Mucosa of rectum (tissue), 2 donors: Measurements from ENCODE around the gene MCOLN2.

Experiments
- H3K27ac ChIP-seq, 2 donors: one replicate each; pipeline ENCODE4 v1.7.0; 2013; ENCODE audit warnings: inconsistent platforms in 2 of 2, low read depth in 2 of 2, low read length in 2 of 2
- H3K27me3 ChIP-seq, 2 donors: one replicate each; pipeline ENCODE4 v1.7.0; 2013; ENCODE audit warnings: low read length in 2 of 2; ENCODE audit not compliant: control insufficient read depth in 2 of 2, insufficient read depth in 2 of 2
- H3K36me3 ChIP-seq, 2 donors: one replicate each; pipeline ENCODE4 v1.7.0; 2013; ENCODE audit warnings: low read length in 2 of 2; ENCODE audit not compliant: control insufficient read depth in 2 of 2, insufficient read depth in 2 of 2
- H3K4me1 ChIP-seq, 2 donors: one replicate each; pipeline ENCODE4 v1.7.0; 2013; ENCODE audit warnings: low read length in 2 of 2, mild to moderate bottlenecking in 1 of 2; ENCODE audit not compliant: control insufficient read depth in 2 of 2, insufficient read depth in 2 of 2
- H3K4me3 ChIP-seq, 2 donors: one replicate each; pipeline ENCODE4 v1.7.0; 2013; ENCODE audit warnings: low read length in 2 of 2
- H3K9ac ChIP-seq, 2 donors: one replicate each; pipeline ENCODE4 v1.7.0; 2013; ENCODE audit warnings: low read length in 2 of 2, low read depth in 1 of 2, mild to moderate bottlenecking in 1 of 2
- H3K9me3 ChIP-seq, 2 donors: one replicate each; pipeline ENCODE4 v1.7.0; 2013; ENCODE audit warnings: low read length in 2 of 2; ENCODE audit not compliant: control insufficient read depth in 2 of 2
- donor health status: healthy.
- donor health status: Normal muscosa, but diverticular disease.

Gene MCOLN2

GRCh38 chr1:84946631-84947030 lies 50.3 kb downstream of the MCOLN2 start:
- Histone ChIP-seq H3K4me1 (no peaks in the 10 kb centered on the region), H3K27me3 (no peaks in the 10 kb centered on the region), H3K27ac (no peak overlapping the region), H3K36me3 (peaks cover 0 to 3% of the 10 kb centered on the region in 2 donors), H3K4me3 (no peak overlapping the region), H3K9me3 (no peaks in the 10 kb centered on the region), H3K9ac (no peak overlapping the region)

GRCh38 chr1:84944767-84945486 lies 52.0 kb downstream of the MCOLN2 start:
- Histone ChIP-seq H3K9me3 (no peaks in the 10 kb centered on the region), H3K9ac (peak overlapping the region; percentile 41 to 56), H3K36me3 (peaks cover 0 to 1% of the 10 kb centered on the region in 2 donors), H3K4me1 (no peaks in the 10 kb centered on the region), H3K27me3 (no peaks in the 10 kb centered on the region), H3K4me3 (peak overlapping the region; percentile 34 to 77), H3K27ac (peak overlapping the region; percentile 2 to 33)

- no peak overlapping the region for H3K9ac ChIP-seq
Observed at GRCh38 chr1:84941843-84942242, 55.1 kb downstream of the MCOLN2 start.

DNA sequence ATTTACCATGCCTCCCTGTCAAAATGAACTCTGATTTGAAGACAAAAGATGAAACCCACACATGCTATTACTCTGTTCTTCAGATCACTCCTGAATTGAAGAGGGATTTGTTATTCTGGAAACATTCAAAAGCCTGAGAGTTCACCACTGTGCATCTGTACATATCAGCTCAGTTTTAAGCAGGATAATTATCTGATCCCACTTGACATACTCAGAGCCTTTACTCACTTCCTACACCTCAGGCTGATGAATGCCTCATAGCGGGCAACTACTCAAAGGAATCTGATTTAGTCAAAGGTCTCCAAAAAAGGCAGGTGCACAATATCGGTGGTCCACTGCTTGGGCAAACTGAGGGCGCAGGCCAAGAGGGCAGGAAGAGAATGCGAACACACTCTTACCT lies 56.4 kb downstream of the MCOLN2 start:
- Histone ChIP-seq H3K36me3 (peaks cover 0 to 8% of the 10 kb centered on the region in 2 donors), H3K9ac (no peak overlapping the region), H3K9me3 (no peaks in the 10 kb centered on the region), H3K27me3 (no peaks in the 10 kb centered on the region), H3K27ac (no peak overlapping the region), H3K4me3 (no peak overlapping the region), H3K4me1 (no peaks in the 10 kb centered on the region)

More at GRCh38 chr1:84941843-84942242, 55.1 kb downstream of the MCOLN2 start:
- Histone ChIP-seq H3K4me3 (no peak overlapping the region), H3K27ac (no peak overlapping the region), H3K4me1 (no peaks in the 10 kb centered on the region), H3K36me3 (peaks cover 0 to 8% of the 10 kb centered on the region in 2 donors), H3K27me3 (no peaks in the 10 kb centered on the region), H3K9me3 (no peaks in the 10 kb centered on the region)

DNA sequence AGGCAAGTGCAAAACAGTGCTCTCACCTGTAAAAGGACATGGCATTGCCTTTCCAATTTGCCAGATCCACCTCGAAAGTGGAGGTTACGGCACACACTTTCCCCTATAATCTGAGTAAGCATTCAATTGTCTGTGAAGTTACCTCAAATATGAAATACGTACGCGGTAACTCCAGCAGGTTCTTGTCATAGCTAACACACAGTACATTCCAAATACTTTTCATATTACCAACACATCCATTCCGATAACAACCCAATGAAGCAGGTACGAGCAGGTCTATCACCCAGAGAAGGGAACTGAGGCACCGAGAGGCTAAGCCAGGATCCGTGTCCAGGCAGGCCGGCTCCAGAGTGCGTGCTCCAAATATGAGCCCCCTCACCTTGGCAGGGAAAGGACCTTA lies 57.2 kb downstream of the MCOLN2 start:
- Histone ChIP-seq H3K4me1 (no peaks in the 10 kb centered on the region), H3K9me3 (no peaks in the 10 kb centered on the region), H3K27ac (no peak overlapping the region), H3K4me3 (no peak overlapping the region), H3K9ac (no peak overlapping the region), H3K27me3 (no peaks in the 10 kb centered on the region), H3K36me3 (peaks cover 0 to 8% of the 10 kb centered on the region in 2 donors)

DNA sequence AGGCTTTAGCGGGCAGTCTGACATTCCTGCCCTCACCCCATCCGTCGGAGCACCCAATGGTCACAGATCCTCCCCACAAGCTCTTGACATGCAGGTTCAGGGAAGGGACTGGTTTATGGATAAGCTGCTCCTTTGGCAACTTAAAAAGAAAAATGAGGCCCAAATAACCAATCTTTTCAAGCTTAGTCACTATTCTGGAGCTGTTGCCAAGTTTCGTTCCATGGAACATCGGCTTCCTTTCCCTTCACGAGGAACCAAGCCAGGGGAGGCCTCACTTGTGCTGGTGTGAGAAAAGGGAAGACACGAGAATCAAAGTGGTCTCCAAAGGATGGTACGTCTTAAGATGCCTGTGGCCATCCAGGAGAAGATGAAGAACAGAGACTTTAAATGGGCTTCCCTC lies 57.8 kb downstream of the MCOLN2 start:
- no peak overlapping the region for H3K4me3 ChIP-seq
- no peaks in the 10 kb centered on the region for H3K27me3 ChIP-seq
- H3K36me3 ChIP-seq: peaks cover 0 to 8% of the 10 kb centered on the region in 2 donors

GRCh38 chr1:84936116-84936810 lies 60.6 kb downstream of the MCOLN2 start:
- H3K27ac ChIP-seq: no peak overlapping the region
- H3K27me3 ChIP-seq: no peaks in the 10 kb centered on the region
- H3K9ac ChIP-seq: no peak overlapping the region
- H3K9me3 ChIP-seq: no peaks in the 10 kb centered on the region
- peaks cover 0 to 8% of the 10 kb centered on the region in 2 donors for H3K36me3 ChIP-seq
- no peak overlapping the region for H3K4me3 ChIP-seq
- H3K4me1 ChIP-seq: no peaks in the 10 kb centered on the region

More for the DNA sequence above, 57.8 kb downstream of the MCOLN2 start:
- Histone ChIP-seq H3K4me1 (no peaks in the 10 kb centered on the region), H3K9me3 (no peaks in the 10 kb centered on the region), H3K27ac (no peak overlapping the region), H3K9ac (no peak overlapping the region)

DNA sequence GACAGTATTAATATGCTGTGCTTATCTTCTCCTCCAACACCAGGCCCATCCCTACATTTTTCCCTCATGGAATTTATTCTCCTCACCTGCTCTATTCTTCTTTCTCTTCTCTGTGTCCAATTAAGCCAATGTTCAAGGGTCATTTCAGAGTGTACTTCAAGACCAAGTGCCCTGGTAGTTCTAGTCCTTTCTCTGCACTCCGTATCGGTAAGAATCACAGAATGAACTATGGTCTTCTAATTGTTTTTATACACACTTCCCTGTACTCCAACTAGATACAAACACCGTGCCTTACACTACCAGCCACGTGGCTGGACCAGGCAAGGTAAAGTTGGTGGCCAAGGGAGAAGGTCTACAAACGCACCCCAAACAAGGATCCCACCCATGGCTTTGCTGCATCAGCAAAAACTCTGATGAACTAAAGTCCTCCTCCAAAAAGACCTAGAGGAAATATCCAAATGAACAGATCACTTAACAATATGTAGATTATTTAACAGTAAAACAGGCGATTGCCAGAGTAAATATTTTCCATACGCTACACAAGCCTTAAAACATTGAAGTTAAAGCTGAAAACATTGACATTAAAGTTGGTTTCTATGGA lies 63.8 kb downstream of the MCOLN2 start:
- no peaks in the 10 kb centered on the region for H3K9me3 ChIP-seq
- H3K9ac ChIP-seq: no peak overlapping the region
- H3K27ac ChIP-seq: no peak overlapping the region
- no peak overlapping the region for H3K4me3 ChIP-seq
- H3K27me3 ChIP-seq: no peaks in the 10 kb centered on the region
- no peaks in the 10 kb centered on the region for H3K4me1 ChIP-seq
- H3K36me3 ChIP-seq: peaks cover 0 to 3% of the 10 kb centered on the region in 2 donors

- no peak overlapping the region for H3K4me3 ChIP-seq
- H3K9me3 ChIP-seq: no peaks in the 10 kb centered on the region
- no peak overlapping the region for H3K27ac ChIP-seq
Observed at GRCh38 chr1:84930831-84931230, 66.1 kb downstream of the MCOLN2 start.

GRCh38 chr1:84930329-84930728 lies 66.6 kb downstream of the MCOLN2 start:
- Histone ChIP-seq H3K36me3 (no peaks in the 10 kb centered on the region), H3K4me1 (no peaks in the 10 kb centered on the region), H3K9ac (no peak overlapping the region), H3K4me3 (no peak overlapping the region), H3K27ac (no peak overlapping the region), H3K9me3 (no peaks in the 10 kb centered on the region), H3K27me3 (no peaks in the 10 kb centered on the region)

More at GRCh38 chr1:84930831-84931230, 66.1 kb downstream of the MCOLN2 start:
- no peaks in the 10 kb centered on the region for H3K27me3 ChIP-seq
- H3K9ac ChIP-seq: no peak overlapping the region
- H3K36me3 ChIP-seq: no peaks in the 10 kb centered on the region
- H3K4me1 ChIP-seq: no peaks in the 10 kb centered on the region
